Breast epithelium (tissue), 4 donors: ENCODE measurements around the gene SYNRG. TPM values are rescaled to one million over a fixed set of nuclear protein-coding genes. Genes with fewer than 3 reads are reported as not detected.

ENCODE experiments used
- DNase-seq, 2 donors: peaks; one replicate each; pipeline ENCODE4 v3.0.0-alpha.2; 2019; ENCODE audit warnings: low spot score in 2 of 2
- H3K27ac ChIP-seq, 2 donors: fragments of 200-600 bp; sonication (generic) in 1 of 2; one replicate each; pipeline ENCODE4 v1.5.1; 2016 to 2019; ENCODE audit warnings: mild to moderate bottlenecking in 1 of 2
- H3K27me3 ChIP-seq, 2 donors: fragments of 200-600 bp; sonication (generic) in 1 of 2; one replicate each; pipeline versions ENCODE4 v1.5.1 to v1.6.0; 2017 to 2019; ENCODE audit warnings: control low read depth in 1 of 2, mild to moderate bottlenecking in 1 of 2
- H3K36me3 ChIP-seq: fragments of 200-600 bp; one replicate; pipeline ENCODE4 v1.5.1; 2019
- H3K4me1 ChIP-seq, 2 donors: fragments of 200-600 bp; sonication (generic); one replicate each; pipeline ENCODE4 v1.5.1; 2016 to 2019; ENCODE audit warnings: control low read depth in 1 of 2
- H3K4me3 ChIP-seq, 3 donors: fragments of 200-600 bp; sonication (generic); 1 replicate in 2 of 3; 2 replicates in 1 of 3; pipeline ENCODE4 v1.5.1; 2016 to 2019; ENCODE audit warnings: mild to moderate bottlenecking in 3 of 3, moderate library complexity in 2 of 3
- H3K9me3 ChIP-seq, 2 donors: fragments of 200-600 bp; sonication (generic) in 1 of 2; one replicate each; pipeline ENCODE4 v1.5.1; 2016 to 2019; ENCODE audit warnings: control low read depth in 1 of 2
- CTCF ChIP-seq, 3 donors: fragments of 450-650 bp; IDR thresholded peaks; one replicate each; pipeline ENCODE4 v1.5.1; 2016 to 2017; ENCODE audit warnings: antibody characterized with exemption in 3 of 3, mild to moderate bottlenecking in 3 of 3, moderate library complexity in 3 of 3
- POLR2A ChIP-seq: fragments of 450-650 bp; IDR thresholded peaks from one replicate; pipeline ENCODE4 v1.6.1; 2016; ENCODE audit warnings: antibody characterized with exemption, mild to moderate bottlenecking, moderate library complexity
- POLR2AphosphoS5 ChIP-seq, 3 donors: sonication (generic); formaldehyde crosslinking; IDR thresholded peaks; one replicate each; pipeline ENCODE4 v1.6.1; 2017; ENCODE audit warnings: antibody characterized with exemption in 3 of 3
- intact Hi-C: fragments of 100-400 bp; cut with DNase I; formaldehyde crosslinking; loops from one replicate; pipeline ENCODE4 v1.15.1; 2023; ENCODE audit warnings: low total_unique reads
- total RNA-seq, 3 donors: library from RNA; depleted of rRNA; stranded (reverse); fragments of >200 nt; gene quantifications; one replicate each; pipeline ENCODE4 v1.1.0, GENCODE V29; 2016

SYNRG gene
- total RNA-seq, 3 donors from 2014 or later = 20.2 to 38.2 (median 34.4) TPM

- Histone ChIP-seq H3K4me1 (no peaks in the 10 kb centered on the region), H3K9me3 (no peaks in the 10 kb centered on the region), H3K27ac (no peak overlapping the region), H3K27me3 (no peaks in the 10 kb centered on the region), H3K4me3 (no peak overlapping the region), H3K36me3 (no peaks in the 10 kb centered on the region)
- no peak for TF ChIP-seq POLR2A
- TF ChIP-seq CTCF (IDR thresholded peaks at IDR 0.05) = no peak
- TF ChIP-seq POLR2AphosphoS5 (IDR thresholded peaks at IDR 0.05) = no peak
- intact Hi-C loops = no loop called here
- DNase-seq = no peak
Measured at GRCh38 chr17:37519251-37519985, 89.8 kb downstream of the SYNRG start.

GRCh38 chr17:37518826-37519225 lies 90.4 kb downstream of the SYNRG start:
- H3K4me1 ChIP-seq = no peaks in the 10 kb centered on the region
- DNase-seq = no peak
- TF ChIP-seq POLR2A (no peak), POLR2AphosphoS5 (IDR thresholded peaks at IDR 0.05) (no peak), CTCF (IDR thresholded peaks at IDR 0.05) (no peak)
- no peaks in the 10 kb centered on the region for H3K9me3 ChIP-seq
- H3K36me3 ChIP-seq = no peaks in the 10 kb centered on the region
- no peaks in the 10 kb centered on the region for H3K27me3 ChIP-seq
- intact Hi-C loops = no loop called here
- H3K27ac ChIP-seq = no peak overlapping the region
- H3K4me3 ChIP-seq = no peak overlapping the region

GRCh38 chr17:37517881-37518280 lies 91.3 kb downstream of the SYNRG start:
- Histone ChIP-seq H3K27ac (no peak overlapping the region), H3K4me3 (no peak overlapping the region), H3K4me1 (no peaks in the 10 kb centered on the region), H3K9me3 (no peaks in the 10 kb centered on the region), H3K36me3 (no peaks in the 10 kb centered on the region), H3K27me3 (no peaks in the 10 kb centered on the region)
- intact Hi-C loops = no loop called here
- no peak for TF ChIP-seq CTCF (IDR thresholded peaks at IDR 0.05)
- TF ChIP-seq POLR2A = no peak
- TF ChIP-seq POLR2AphosphoS5 (IDR thresholded peaks at IDR 0.05) = no peak
- DNase-seq = no peak

GRCh38 chr17:37516127-37516571 lies 93.1 kb downstream of the SYNRG start:
- intact Hi-C loops = no loop called here
- H3K9me3 ChIP-seq = no peaks in the 10 kb centered on the region
- H3K27me3 ChIP-seq = no peaks in the 10 kb centered on the region
- no peak overlapping the region for H3K4me3 ChIP-seq
- no peak overlapping the region for H3K27ac ChIP-seq
- no peak for DNase-seq
- H3K36me3 ChIP-seq = peaks cover 8% of the 10 kb centered on the region
- no peaks in the 10 kb centered on the region for H3K4me1 ChIP-seq
- no peak for TF ChIP-seq POLR2AphosphoS5 (IDR thresholded peaks at IDR 0.05)
- TF ChIP-seq POLR2A = no peak
- no peak for TF ChIP-seq CTCF (IDR thresholded peaks at IDR 0.05)

GRCh38 chr17:37513711-37514110 lies 95.5 kb downstream of the SYNRG start:
- Histone ChIP-seq H3K27ac (no peak overlapping the region), H3K9me3 (no peaks in the 10 kb centered on the region), H3K36me3 (peaks cover 8% of the 10 kb centered on the region), H3K27me3 (no peaks in the 10 kb centered on the region), H3K4me1 (no peaks in the 10 kb centered on the region), H3K4me3 (no peak overlapping the region)
- intact Hi-C loops = loop anchor here (5.0 kb wide), 1 partner anchor 911 kb away; the partner anchor contains the start of gene MRM1
- no peak for DNase-seq
- no peak for TF ChIP-seq CTCF (IDR thresholded peaks at IDR 0.05)
- no peak for TF ChIP-seq POLR2AphosphoS5 (IDR thresholded peaks at IDR 0.05)
- no peak for TF ChIP-seq POLR2A
